Measurements from ENCODE around the gene ZNF784.

ZNF784 gene

GRCh38 chr19:55655648-55656040 lies 31.3 kb upstream of the ZNF784 start:
- no peak for DNase-seq

DNA sequence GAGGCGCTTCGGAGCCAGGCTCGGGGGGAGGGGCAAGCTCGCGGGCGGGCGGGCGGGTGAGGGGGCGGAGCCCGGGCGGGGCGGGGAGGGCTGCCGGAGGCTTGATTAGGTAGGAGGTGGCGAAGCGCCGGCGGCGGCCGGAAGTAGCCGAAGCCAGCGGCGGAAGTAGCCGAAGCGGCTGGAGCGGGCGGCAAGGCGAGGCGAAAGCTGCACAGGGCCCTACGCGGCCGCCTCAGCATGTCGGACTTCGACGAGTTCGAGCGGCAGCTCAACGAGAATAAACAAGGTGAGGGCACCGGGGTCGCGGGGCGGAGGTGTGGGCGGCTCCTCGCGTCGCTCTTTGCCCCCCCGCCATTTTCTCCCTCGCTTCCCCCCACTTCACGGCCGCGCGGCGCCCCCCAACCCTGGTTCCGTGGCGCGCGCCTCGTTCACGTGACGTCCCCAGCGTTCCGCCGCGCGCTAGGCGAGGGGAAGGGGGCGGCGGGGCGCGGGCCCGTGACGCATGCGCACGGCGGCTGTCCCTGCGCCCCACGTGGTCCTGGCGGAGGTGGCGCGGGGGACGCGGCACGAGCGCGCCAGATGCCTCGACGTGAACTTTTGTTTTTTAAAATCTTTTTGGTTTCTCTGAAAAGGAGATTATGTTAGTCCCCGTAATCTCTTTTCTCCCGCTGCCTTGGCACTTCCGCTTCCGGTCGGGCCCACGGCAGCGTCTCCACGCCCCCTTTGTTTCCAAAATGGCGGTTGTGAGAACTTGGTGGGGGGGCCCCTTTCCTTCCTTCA lies 30.7 kb upstream of the ZNF784 start, which contains the start of gene U2AF2:
Gene U2AF2 (plus strand): TSS at position 168 of the 780 bp plus-strand sequence. CDS start 70 bp downstream, at position 238.
- DNase-seq = peak; percentile 64

DNA sequence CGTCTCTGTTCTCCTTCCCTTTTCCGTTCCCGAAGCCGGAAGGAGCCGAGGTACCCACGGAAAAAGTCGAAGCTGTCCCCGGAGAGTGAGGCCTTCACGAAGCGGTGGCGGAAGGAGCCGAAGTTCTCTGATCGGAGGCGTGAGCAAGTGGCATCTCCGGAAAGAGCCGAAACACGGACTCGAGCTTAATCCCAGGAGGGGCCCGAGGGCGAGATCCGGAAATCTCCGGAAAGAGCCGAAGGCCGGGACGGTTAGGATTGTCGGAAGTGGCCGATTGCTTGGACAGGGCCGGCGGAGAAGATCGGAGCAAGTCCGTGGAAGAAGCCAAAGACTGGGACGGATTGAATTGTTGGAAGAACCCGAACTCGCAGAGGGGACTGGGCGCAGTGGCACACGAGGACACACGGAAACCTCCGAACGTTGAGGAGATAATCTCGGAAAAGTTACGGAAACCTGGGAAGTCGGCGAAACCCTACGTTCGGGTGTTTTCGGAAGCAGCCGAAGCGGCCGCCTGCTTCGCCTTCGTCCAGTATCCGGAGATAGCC lies 30.0 kb upstream of the ZNF784 start:
- peak; percentile 99 for DNase-seq

DNA sequence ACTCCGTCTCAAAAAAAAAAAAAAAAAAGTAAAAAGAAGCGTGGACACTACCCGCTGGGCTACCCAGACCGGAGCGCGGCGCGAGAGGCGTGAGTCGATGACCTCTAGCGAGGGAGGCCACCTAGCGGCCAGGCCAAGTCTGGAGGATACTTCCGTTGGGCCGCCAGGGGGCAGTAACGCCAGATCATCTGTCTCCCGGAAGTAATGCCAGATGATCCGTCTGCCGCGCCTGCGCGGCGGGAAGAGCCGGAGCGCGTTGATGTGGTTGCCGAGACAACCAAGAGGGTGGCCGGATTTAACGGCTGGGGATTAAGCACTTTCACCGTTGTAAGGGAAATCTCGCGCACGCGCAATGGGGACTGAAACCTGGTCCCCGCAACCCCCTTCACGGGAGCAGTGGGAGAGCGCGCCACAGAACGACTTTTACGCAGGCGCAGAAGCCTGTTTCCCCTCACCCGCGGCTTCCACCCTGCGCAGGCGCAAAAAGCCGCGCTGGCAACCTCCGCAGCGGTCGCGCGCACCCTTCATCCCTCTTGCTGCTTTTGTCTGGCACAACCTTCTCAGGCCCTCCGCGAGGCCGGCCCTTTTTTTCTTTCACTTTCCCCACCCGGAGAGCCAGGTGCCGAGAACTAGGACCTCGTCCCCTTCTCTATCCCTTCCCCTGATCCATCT lies 29.4 kb upstream of the ZNF784 start:
- DNase-seq = peak; percentile 98

- no peak for DNase-seq
These were observed 28.2 kb upstream of the ZNF784 start for GRCh38 chr19:55652311-55653128.

- DNase-seq = no peak
These were observed 26.9 kb upstream of the ZNF784 start for GRCh38 chr19:55651236-55651635.

DNA sequence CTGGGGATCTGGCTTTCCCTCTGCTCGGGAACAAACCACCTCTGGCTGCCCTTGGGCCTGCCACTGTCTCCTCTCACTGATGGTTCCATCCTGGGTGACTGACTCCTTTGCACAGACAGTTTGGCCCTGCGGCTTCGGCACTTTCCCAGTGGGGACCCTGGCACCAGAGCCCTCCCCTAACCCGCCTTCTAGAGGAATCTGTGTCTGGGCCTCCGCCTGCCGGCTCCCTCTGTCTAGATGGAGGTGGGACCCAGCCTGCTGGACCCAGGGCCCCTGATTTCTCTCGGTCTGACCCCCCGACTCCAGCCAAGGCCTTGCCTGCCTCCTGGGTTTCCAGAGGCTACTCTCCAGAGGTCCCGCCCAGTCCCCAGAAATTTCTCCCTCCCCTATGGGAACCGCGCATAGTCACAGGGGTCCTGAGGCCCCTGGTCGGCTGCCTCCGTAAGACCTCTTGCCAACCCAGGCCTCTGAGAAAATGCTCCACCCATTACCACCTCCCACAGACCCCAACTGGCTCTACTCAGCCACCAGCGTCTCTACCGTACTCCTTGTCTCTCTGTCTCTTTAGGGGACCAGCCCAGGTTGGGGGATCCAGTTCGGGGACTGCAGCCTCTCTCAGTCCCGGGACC lies 26.4 kb upstream of the ZNF784 start:
- no peak for DNase-seq

- DNase-seq = no peak
These were observed 25.8 kb upstream of the ZNF784 start for GRCh38 chr19:55650126-55650557.

GRCh38 chr19:55649268-55650125 lies 25.1 kb upstream of the ZNF784 start:
- DNase-seq = no peak

GRCh38 chr19:55648585-55649267 lies 24.4 kb upstream of the ZNF784 start:
- no peak for DNase-seq

DNA sequence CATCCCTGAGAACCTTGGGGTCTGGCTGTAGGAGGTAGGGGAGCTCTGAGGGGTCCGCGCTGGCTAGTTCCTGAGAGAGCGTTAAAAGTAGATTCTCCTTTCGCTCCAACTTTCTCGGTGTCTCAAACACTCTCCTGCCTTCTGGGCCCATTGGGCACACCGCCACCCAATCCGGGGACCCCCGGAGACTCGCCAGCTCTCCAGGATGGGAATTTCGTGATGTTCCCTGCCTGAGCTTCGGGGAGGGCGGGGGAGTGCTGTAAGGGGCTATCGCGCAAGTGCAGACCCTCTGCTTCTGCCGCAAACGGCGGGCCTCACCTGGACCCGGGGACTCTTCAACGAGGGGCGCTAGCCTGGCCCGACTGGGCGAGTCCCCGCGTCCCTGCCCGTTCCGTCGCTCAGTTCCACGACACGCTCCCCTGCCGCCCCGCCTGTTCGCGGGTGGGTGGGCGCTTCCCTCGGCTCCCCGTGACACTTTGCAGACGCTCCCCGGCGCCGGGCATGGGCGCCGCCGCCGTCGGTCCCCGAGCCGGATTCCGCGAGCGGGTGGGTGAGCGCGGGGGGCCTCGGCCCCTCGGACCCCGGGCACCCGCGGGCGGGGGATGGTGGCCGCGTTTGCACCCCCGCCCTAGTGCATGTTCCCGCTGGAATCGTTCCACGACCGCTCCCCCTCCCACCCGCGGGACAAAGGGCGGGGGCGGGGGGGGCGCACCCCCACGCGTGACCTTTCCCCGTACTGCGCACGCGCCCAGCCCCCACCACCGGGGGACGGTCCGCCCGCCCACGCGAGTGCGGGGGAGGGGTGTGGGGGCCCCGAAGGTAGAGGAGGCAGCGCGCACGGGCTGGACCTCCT lies 23.6 kb upstream of the ZNF784 start, which contains the start of gene CCDC106:
Gene CCDC106 (plus strand): TSS at position 481 of the 853 bp plus-strand sequence. CDS start 835 bp downstream, outside the sequence.
- DNase-seq = peak; percentile 64

DNA sequence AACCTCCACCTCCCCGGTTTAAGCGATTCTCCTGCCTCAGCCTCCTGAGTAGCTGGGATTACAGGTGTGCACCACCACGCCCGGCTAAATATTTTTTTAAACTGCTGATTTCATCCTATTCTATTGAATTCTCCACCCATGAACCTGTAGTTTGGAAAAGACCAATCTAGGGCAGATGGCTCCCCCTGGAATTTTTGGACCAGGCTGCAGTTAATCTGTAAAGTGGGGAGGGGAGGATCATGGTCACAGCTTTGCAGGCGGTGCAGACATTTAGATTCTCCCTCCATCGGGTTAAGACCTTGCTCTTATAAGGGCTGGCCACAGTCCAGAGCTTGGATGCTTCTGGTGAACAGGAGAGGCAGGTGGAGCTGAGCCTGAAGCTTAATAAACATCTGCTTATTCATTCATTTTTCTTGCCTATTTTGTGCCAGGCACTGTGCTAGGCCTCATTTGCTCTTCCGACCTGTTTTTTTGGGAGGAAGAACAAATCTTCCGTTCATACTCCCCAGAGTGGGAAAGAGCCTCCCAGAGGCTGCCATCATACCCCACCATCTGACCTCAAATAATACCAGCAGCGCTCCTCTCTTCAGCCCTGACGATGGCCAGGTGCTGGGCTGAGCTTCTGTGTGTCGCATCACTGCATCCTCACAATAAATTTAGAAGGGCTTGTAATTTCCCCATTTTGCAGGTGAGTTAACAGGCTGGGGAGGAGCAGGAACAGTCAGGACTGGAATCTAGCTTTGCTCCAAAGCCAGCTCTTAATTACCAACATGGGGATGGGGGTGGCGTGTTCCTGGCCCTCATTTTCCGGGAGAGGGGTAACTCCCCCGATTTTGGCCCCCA lies 22.7 kb upstream of the ZNF784 start:
- no peak for DNase-seq

DNA sequence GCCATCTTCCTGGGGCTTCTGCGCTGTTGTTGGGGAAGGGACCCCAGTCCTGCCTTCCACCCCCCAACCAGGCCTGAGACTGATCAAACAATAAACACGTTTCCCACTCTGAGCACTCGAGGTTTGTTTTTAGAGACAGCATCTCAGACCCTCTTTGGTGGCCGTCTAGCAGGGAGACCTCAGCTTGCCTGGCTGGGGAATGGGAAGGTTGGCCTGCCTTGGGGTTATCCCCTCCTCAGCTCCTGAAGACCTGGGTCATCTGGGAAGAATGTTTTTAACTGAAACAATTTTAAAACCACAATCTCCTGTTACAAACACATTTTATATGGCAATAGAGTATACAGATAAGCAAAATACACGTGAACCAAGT lies 21.1 kb upstream of the ZNF784 start:
- no peak for DNase-seq

DNA sequence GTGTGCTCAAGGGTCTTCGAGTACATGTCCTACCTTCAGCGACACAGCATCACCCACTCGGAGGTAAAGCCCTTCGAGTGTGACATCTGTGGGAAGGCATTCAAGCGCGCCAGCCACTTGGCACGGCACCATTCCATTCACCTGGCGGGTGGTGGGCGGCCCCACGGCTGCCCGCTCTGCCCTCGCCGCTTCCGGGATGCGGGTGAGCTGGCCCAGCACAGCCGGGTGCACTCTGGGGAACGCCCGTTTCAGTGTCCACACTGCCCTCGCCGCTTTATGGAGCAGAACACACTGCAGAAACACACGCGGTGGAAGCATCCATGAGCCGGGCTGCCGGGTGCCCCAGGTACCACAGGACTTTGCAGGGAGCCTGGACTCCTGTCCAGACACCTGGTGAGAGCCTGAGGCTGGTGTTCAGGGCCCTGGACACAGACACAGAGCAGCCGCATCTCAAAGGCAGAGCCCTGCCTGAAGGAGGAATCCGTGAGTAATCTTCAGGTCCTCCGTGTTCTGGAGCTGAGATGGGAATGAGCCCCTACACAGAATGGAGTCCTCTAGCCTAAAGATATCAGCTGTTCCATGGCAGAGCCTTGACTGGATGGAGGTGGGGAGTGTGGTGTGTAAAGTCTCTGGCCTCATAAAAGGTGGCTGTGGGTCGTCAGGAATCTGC lies 20.6 kb upstream of the ZNF784 start:
- DNase-seq = no peak

- DNase-seq = no peak
These were observed 19.9 kb upstream of the ZNF784 start for GRCh38 chr19:55644191-55644833.

DNA sequence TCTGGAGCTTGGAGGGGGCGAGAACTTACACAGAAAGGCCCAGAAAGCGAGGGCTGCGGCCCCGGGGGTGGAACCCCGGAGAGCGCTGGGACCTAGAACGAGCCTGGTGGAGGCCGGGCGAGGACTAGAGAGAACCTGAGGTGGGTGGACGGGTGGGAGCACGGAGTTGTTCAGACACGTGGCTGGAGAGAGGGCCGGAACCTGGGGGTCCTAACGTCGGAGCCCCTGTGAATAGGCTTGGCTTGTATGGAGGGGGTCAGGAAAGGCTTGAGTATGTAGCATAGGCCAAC lies 19.5 kb upstream of the ZNF784 start:
- DNase-seq = no peak

- peak; percentile 55 for DNase-seq
These were observed 18.9 kb upstream of the ZNF784 start, which contains the start of gene ZNF581 for GRCh38 chr19:55643003-55643886. Gene ZNF581 (plus strand): TSS chr19:55643649. CDS start chr19:55644572, 923 bp downstream.
